HCT116 (cell line): Measurements from ENCODE around the gene ATP13A2. TPM values are rescaled to one million over a fixed set of nuclear protein-coding genes. Genes with fewer than 3 reads are reported as not detected.

Experiments used
- ATAC-seq: fragments of 200-7000 bp; cut with Tn5 transposase; 2 replicates; pipeline ENCODE4 v1.9.1; 2020; ENCODE audit warnings: mild to moderate bottlenecking, moderate library complexity
- BruUV-seq: library from RNA; stranded (reverse); fragments of 400-500 nt; replicated peaks from 2 replicates; lab custom pipeline; 2021; lab: Mats Ljungman, UMichigan
- CTCF ChIA-PET: fragments of 300-600 bp; sonication (Branson Sonifier 250); formaldehyde crosslinking; loops from one replicate; lab custom pipeline; 2021; ENCODE audit warnings: antibody characterized with exemption; lab: Charles Lee
- POLR2A ChIA-PET: fragments of 300-600, 350-600 bp; sonication (Branson Sonifier 250); formaldehyde crosslinking; loops from one replicate; lab custom pipeline; 2021; ENCODE audit warnings: antibody characterized with exemption; lab: Charles Lee
- RAD21 ChIA-PET, 2 experiments: fragments of 300-600 bp; sonication (Branson Sonifier 250); formaldehyde crosslinking; loops; one replicate each; lab custom pipeline; 2023; ENCODE audit warnings: low total read pairs in 2 of 2; ENCODE audit not compliant: uncharacterized antibody in 2 of 2, unreplicated experiment in 2 of 2, low non-redundant PET in 1 of 2; lab: Charles Lee
- DNase-seq: peaks from one replicate; pipeline ENCODE4 v3.0.0-alpha.2; 2010; ENCODE audit warnings: low read depth, low spot score
- H2AFZ ChIP-seq: fragments of 200-600 bp; shearing (Covaris generic), sonication (generic); 2 replicates; pipeline ENCODE4 v1.6.1; 2017; ENCODE audit warnings: low read depth, mixed run types, mixed read lengths, antibody characterized with exemption, low read length; ENCODE audit not compliant: poor library complexity, severe bottlenecking
- H3K27ac ChIP-seq: 2 replicates; pipeline ENCODE4 v1.5.1; 2012; ENCODE audit warnings: low read depth, low read length
- H3K27me3 ChIP-seq: fragments of 200-600 bp; sonication (generic); 2 replicates; pipeline ENCODE4 v1.6.1; 2016; ENCODE audit warnings: mixed run types, low read length, mixed read lengths; ENCODE audit not compliant: insufficient read depth
- H3K36me3 ChIP-seq, 2 experiments: fragments of 200-500 bp in 1 of 2; fragments of 200-600 bp in 1 of 2; sonication (Bioruptor generic) in 1 of 2; sonication (generic) in 1 of 2; 2 replicates each; pipeline versions ENCODE4 v1.5.1 to v1.6.1; 2014 to 2016; ENCODE audit warnings: low read length in 2 of 2, inconsistent platforms in 1 of 2, mixed read lengths in 1 of 2, mixed run types in 1 of 2; ENCODE audit not compliant: insufficient read depth in 2 of 2, control insufficient read depth in 1 of 2
- H3K4me1 ChIP-seq, 2 experiments: fragments of 200-600 bp in 1 of 2; sonication (generic) in 1 of 2; 2 replicates each; pipeline versions ENCODE4 v1.5.1 to v1.6.1; 2012 to 2017; ENCODE audit warnings: low read length in 2 of 2, inconsistent platforms in 1 of 2, mild to moderate bottlenecking in 1 of 2, mixed read lengths in 1 of 2, mixed run types in 1 of 2, moderate library complexity in 1 of 2; ENCODE audit not compliant: insufficient read depth in 2 of 2, control insufficient read depth in 1 of 2
- H3K4me2 ChIP-seq: fragments of 200-600 bp; sonication (generic); 2 replicates; pipeline ENCODE4 v1.6.1; 2017; ENCODE audit warnings: mixed run types, low read length, mixed read lengths
- H3K4me3 ChIP-seq, 2 experiments: fragments of 200-600 bp in 1 of 2; sonication (generic) in 1 of 2; replicated peaks in 1 of 2; 2 replicates each; pipeline ENCODE4 v1.5.1; 2011 to 2016; ENCODE audit warnings: low read length in 2 of 2, control low read depth in 1 of 2, low read depth in 1 of 2, mild to moderate bottlenecking in 1 of 2, mixed read lengths in 1 of 2, mixed run types in 1 of 2
- H3K79me2 ChIP-seq: fragments of 200-600 bp; sonication (generic); 2 replicates; pipeline ENCODE4 v1.6.1; 2017; ENCODE audit warnings: mild to moderate bottlenecking, mixed run types, low read length, moderate library complexity, mixed read lengths; ENCODE audit not compliant: insufficient read depth
- H3K9ac ChIP-seq: fragments of 200-600 bp; sonication (generic); 2 replicates; pipeline ENCODE4 v1.6.1; 2016; ENCODE audit warnings: low read length, mixed read lengths
- H3K9me2 ChIP-seq: fragments of 200-600 bp; sonication (generic), shearing (Covaris generic); 2 replicates; pipeline ENCODE4 v1.6.1; 2017; ENCODE audit warnings: mixed run types, mild to moderate bottlenecking, moderate library complexity; ENCODE audit not compliant: insufficient read depth
- H3K9me3 ChIP-seq, 2 experiments: fragments of 200-500 bp in 1 of 2; fragments of 200-600 bp in 1 of 2; sonication (Bioruptor generic) in 1 of 2; sonication (generic) in 1 of 2; 2 replicates each; pipeline ENCODE4 v1.6.1; 2014 to 2017; ENCODE audit warnings: low read length in 2 of 2, mixed read lengths in 2 of 2, inconsistent platforms in 1 of 2, low read depth in 1 of 2, mild to moderate bottlenecking in 1 of 2, mixed run types in 1 of 2, moderate library complexity in 1 of 2; ENCODE audit not compliant: control insufficient read depth in 1 of 2, insufficient read depth in 1 of 2
- H4K20me1 ChIP-seq: fragments of 200-600 bp; sonication (generic), shearing (Covaris generic); 2 replicates; pipeline ENCODE4 v1.6.1; 2017; ENCODE audit warnings: mixed run types, mild to moderate bottlenecking, moderate library complexity; ENCODE audit not compliant: insufficient read depth
- ATF3 ChIP-seq: IDR thresholded peaks from 2 replicates; pipeline ENCODE4 v1.6.1; 2012
- CBX3 ChIP-seq: IDR thresholded peaks from 2 replicates; pipeline ENCODE4 v1.6.1; 2012; ENCODE audit warnings: low read depth
- EGR1 ChIP-seq: IDR thresholded peaks from 2 replicates; pipeline ENCODE4 v1.6.1; 2012; ENCODE audit warnings: low read depth
- EZH2 ChIP-seq: fragments of 200-600 bp; sonication (generic); IDR thresholded peaks from 2 replicates; pipeline ENCODE4 v1.6.1; 2017; ENCODE audit warnings: antibody characterized with exemption, mixed run types
- EZH2phosphoT487 ChIP-seq: fragments of 200-600 bp; IDR thresholded peaks from 2 replicates; pipeline ENCODE4 v1.6.1; 2018; ENCODE audit warnings: antibody characterized with exemption, borderline replicate concordance
- FOSL1 ChIP-seq: IDR thresholded peaks from 2 replicates; pipeline ENCODE4 v1.6.1; 2012; ENCODE audit warnings: low read depth
- POLR2A ChIP-seq: IDR thresholded peaks from 2 replicates; pipeline ENCODE4 v1.7.0; 2011; ENCODE audit warnings: borderline replicate concordance; ENCODE audit not compliant: insufficient read depth, insufficient read length; ENCODE audit errors: extremely low read depth
- POLR2AphosphoS5 ChIP-seq: IDR thresholded peaks from 2 replicates; pipeline ENCODE4 v1.6.1; 2011; ENCODE audit warnings: mild to moderate bottlenecking, low read depth, low read length, moderate library complexity
- REST ChIP-seq: IDR thresholded peaks from 2 replicates; pipeline ENCODE4 v1.6.1; 2012; ENCODE audit warnings: low read depth
- SRF ChIP-seq: IDR thresholded peaks from 2 replicates; pipeline ENCODE4 v1.6.1; 2012; ENCODE audit warnings: low read depth
- TCF7L2 ChIP-seq: IDR thresholded peaks from 2 replicates; pipeline ENCODE4 v1.7.0; 2011; ENCODE audit warnings: borderline replicate concordance, inconsistent platforms; ENCODE audit not compliant: insufficient read depth, insufficient read length; ENCODE audit errors: extremely low read depth
- YY1 ChIP-seq: IDR thresholded peaks from 2 replicates; pipeline ENCODE4 v1.6.1; 2011; ENCODE audit warnings: low read length, low read depth, moderate library complexity, mild to moderate bottlenecking; ENCODE audit not compliant: insufficient replicate concordance; ENCODE audit errors: extremely low read depth
- ZFX ChIP-seq: fragments of 450-650 bp; IDR thresholded peaks from 2 replicates; pipeline ENCODE4 v1.6.1; 2017
- ZNF274 ChIP-seq: fragments of 200-500 bp; sonication (Bioruptor generic); IDR thresholded peaks from 2 replicates; pipeline ENCODE4 v1.6.1; 2014; ENCODE audit warnings: mild to moderate bottlenecking, low read depth, low read length, inconsistent platforms
- intact Hi-C: fragments of 100-400 bp; cut with micrococcal nuclease; formaldehyde crosslinking; loops from 2 replicates; pipeline ENCODE4 v1.10.0; 2022
- total RNA-seq: library from RNA; stranded (reverse); gene quantifications from one replicate; pipeline ENCODE4 v1.2.1, GENCODE V29; 2021; ENCODE audit not compliant: unreplicated experiment
- TF ChIP-seq, protein P1 (sequence below), 3 experiments: fragments of 200-600 bp in 1 of 3; sonication (generic) in 1 of 3; IDR thresholded peaks in 2 of 3; conservative IDR thresholded peaks in 1 of 3; 2 replicates each; pipeline ENCODE4 v1.5.1; 2012 to 2017; ENCODE audit warnings: low read depth in 2 of 3, low read length in 2 of 3, antibody characterized with exemption in 1 of 3, borderline replicate concordance in 1 of 3, control low read depth in 1 of 3, mild to moderate bottlenecking in 1 of 3, mixed read lengths in 1 of 3, mixed run types in 1 of 3, moderate library complexity in 1 of 3; ENCODE audit not compliant: insufficient read depth in 1 of 3
- TF ChIP-seq, protein P2 (sequence below): IDR thresholded peaks from 2 replicates; pipeline ENCODE4 v1.6.1; 2012

Gene ATP13A2
- total RNA-seq, 1 experiment from 2014 or later: 60.5 TPM

GRCh38 chr1:16984717-16985116 lies 27.0 kb downstream of the ATP13A2 start (continued):
- TF ChIP-seq, protein P1, sequence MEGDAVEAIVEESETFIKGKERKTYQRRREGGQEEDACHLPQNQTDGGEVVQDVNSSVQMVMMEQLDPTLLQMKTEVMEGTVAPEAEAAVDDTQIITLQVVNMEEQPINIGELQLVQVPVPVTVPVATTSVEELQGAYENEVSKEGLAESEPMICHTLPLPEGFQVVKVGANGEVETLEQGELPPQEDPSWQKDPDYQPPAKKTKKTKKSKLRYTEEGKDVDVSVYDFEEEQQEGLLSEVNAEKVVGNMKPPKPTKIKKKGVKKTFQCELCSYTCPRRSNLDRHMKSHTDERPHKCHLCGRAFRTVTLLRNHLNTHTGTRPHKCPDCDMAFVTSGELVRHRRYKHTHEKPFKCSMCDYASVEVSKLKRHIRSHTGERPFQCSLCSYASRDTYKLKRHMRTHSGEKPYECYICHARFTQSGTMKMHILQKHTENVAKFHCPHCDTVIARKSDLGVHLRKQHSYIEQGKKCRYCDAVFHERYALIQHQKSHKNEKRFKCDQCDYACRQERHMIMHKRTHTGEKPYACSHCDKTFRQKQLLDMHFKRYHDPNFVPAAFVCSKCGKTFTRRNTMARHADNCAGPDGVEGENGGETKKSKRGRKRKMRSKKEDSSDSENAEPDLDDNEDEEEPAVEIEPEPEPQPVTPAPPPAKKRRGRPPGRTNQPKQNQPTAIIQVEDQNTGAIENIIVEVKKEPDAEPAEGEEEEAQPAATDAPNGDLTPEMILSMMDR (IDR thresholded peaks at IDR 0.05 in 2 of 3, conservative IDR thresholded peaks at IDR 0.05 in 1 of 3; ENCODE audit: borderline replicate concordance in 1 of 3, insufficient read depth in 1 of 3, low read depth in 2 of 3, low read length in 2 of 3): no peak
- TF ChIP-seq, all 23 proteins: peak for 0

DNA sequence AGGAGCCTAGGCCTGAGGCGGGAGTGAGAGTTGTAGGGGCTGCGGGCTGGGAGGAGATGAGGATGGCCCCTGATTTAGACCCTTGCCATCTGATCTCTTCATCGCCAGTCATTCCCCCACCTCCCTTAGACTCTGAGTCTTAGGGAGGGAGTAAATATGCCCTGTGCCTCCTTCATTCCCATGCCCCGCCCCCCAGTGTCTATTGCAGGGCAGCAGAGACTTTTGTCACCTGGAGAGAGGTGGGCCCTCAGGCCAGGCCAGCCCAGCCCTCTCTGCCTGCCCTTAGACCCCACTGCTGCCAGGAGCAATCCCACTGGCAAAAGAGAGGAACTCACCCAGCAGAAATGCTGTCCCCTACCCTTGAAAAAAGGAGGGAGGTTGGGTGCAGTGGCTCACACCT lies 28.1 kb downstream of the ATP13A2 start:
- H2AFZ ChIP-seq: no peak overlapping the region
- no peaks in the 10 kb centered on the region for H3K9me3 ChIP-seq
- peaks cover 17 to 41% of the 10 kb centered on the region in 2 experiments for H3K4me1 ChIP-seq
- no peaks in the 10 kb centered on the region for H4K20me1 ChIP-seq
- intact Hi-C loops: no loop called here
- no peak overlapping the region for H3K9ac ChIP-seq
- no peak overlapping the region for H3K27ac ChIP-seq
- H3K27me3 ChIP-seq: no peaks in the 10 kb centered on the region
- H3K4me2 ChIP-seq: no peak overlapping the region
- peaks cover 0 to 3% of the 10 kb centered on the region in 2 experiments; a peak in 1 of 4 replicates for H3K36me3 ChIP-seq
- BruUV-seq: no TSS peak
- no peak for TF ChIP-seq EZH2
- TF ChIP-seq, protein P2, sequence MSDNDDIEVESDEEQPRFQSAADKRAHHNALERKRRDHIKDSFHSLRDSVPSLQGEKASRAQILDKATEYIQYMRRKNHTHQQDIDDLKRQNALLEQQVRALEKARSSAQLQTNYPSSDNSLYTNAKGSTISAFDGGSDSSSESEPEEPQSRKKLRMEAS: no peak
- TF ChIP-seq POLR2A: no peak
- TF ChIP-seq EZH2phosphoT487: no peak
- TF ChIP-seq TCF7L2: no peak
- no peak for TF ChIP-seq ATF3
- no peak for TF ChIP-seq CBX3
- TF ChIP-seq FOSL1: no peak
- TF ChIP-seq EGR1: no peak
- TF ChIP-seq ZNF274: no peak
- no peak for TF ChIP-seq ZFX
- no peak for TF ChIP-seq YY1
- TF ChIP-seq POLR2AphosphoS5: no peak
- no peak for TF ChIP-seq SRF
- no peak for TF ChIP-seq REST
- TF ChIP-seq, protein P1 (IDR thresholded peaks at IDR 0.05 in 2 of 3, conservative IDR thresholded peaks at IDR 0.05 in 1 of 3; ENCODE audit: borderline replicate concordance in 1 of 3, insufficient read depth in 1 of 3, low read depth in 2 of 3, low read length in 2 of 3): no peak
- CTCF ChIA-PET: interaction anchor here (2.3 kb wide), 1 partner anchor 22 kb away, joined by 5 read pairs; no protein-coding TSS in a partner anchor
- POLR2A ChIA-PET: no interaction called here
- no peak for ATAC-seq
- DNase-seq: no peak
- no peaks in the 10 kb centered on the region for H3K9me2 ChIP-seq
- peaks cover 14% of the 10 kb centered on the region; the same call in 1 of the 2 replicates for H3K79me2 ChIP-seq
- RAD21 ChIA-PET: no interaction called here
- H3K4me3 ChIP-seq: no peak overlapping the region
